ENCODE measurements around the gene RAB3IP. TPM values are rescaled to one million over a fixed set of nuclear protein-coding genes. Genes with fewer than 3 reads are reported as not detected.
A peak's percentile ranks its signal among the peaks of the same experiment; 100 is the strongest.

RAB3IP gene
- total RNA-seq (22.8 TPM), polyA plus RNA-seq (25.8 TPM)
- long read RNA-seq, donor 1: 0 reads
- long read RNA-seq, donor 2: 0 reads
- long read RNA-seq, donor 3, partial matches to known transcripts: 0 of 4 reads
- long read RNA-seq, donor 3, other reads (novel, unspliced or antisense): 0 of 4 reads
- long read RNA-seq, donor 4, partial matches to known transcripts: 0 of 2 reads
- long read RNA-seq, donor 4, other reads (novel, unspliced or antisense): 0 of 2 reads
- long read RNA-seq, donor 5, full-length matches to known transcripts: 8 of 8 reads
- long read RNA-seq, donor 5, partial matches to known transcripts: 0 of 8 reads
- long read RNA-seq, donor 5, other reads (novel, unspliced or antisense): 0 of 8 reads
- long read RNA-seq, donor 6, partial matches to known transcripts: 0 of 4 reads
- long read RNA-seq, donor 6, other reads (novel, unspliced or antisense): 0 of 4 reads
- long read RNA-seq, donor 7, partial matches to known transcripts: 0 of 1 reads
- long read RNA-seq, donor 7, other reads (novel, unspliced or antisense): 0 of 1 reads
- long read RNA-seq, donor 8, partial matches to known transcripts: 0 of 2 reads
- long read RNA-seq, donor 8, other reads (novel, unspliced or antisense): 0 of 2 reads
- long read RNA-seq, donor 9, partial matches to known transcripts: 0 of 2 reads
- long read RNA-seq, donor 9, other reads (novel, unspliced or antisense): 0 of 2 reads
- long read RNA-seq, donor 10, partial matches to known transcripts: 0 of 3 reads
- long read RNA-seq, donor 10, other reads (novel, unspliced or antisense): 0 of 3 reads

GRCh38 chr12:69738351-69739286, at the start of gene RAB3IP:
Gene RAB3IP (plus strand): TSS chr12:69738860. CDS start chr12:69755409, 16,549 bp downstream.
- H3K4me3 ChIP-seq (ENCODE audit: low read length in 2 of 2): peak within 1 kb of the TSS; percentile 65 to 86
- H3K27ac ChIP-seq (ENCODE audit: low read depth in 1 of 2, low read length in 1 of 2): peak within 1 kb of the TSS; percentile 72 to 89
- WGBS: 1% methylated on average over 110 of the region's 110 CpGs
- H3K9me3 ChIP-seq (ENCODE audit: control insufficient read depth in 2 of 2, insufficient read depth in 1 of 2, low read length in 1 of 2): no peaks in the 10 kb centered on the region
- peaks cover 2% of the 10 kb centered on the region in 2 donors for H3K27me3 ChIP-seq (ENCODE audit: control insufficient read depth in 2 of 2, insufficient read depth in 1 of 2, low read length in 1 of 2)
- DNase-seq (ENCODE audit: low read depth in 6 of 9, low spot score in 9 of 9): peak; percentile 53 to 94 (median 85)
- H3K4me1 ChIP-seq (ENCODE audit: control insufficient read depth in 2 of 2, insufficient read depth in 2 of 2, low read length in 2 of 2): peaks cover 3 to 4% of the 10 kb centered on the region in 2 donors
- H3K36me3 ChIP-seq (ENCODE audit: control insufficient read depth in 2 of 2, insufficient read depth in 2 of 2, low read length in 1 of 2): no peaks in the 10 kb centered on the region

- no peaks in the 10 kb centered on the region for H3K9me3 ChIP-seq (ENCODE audit: control insufficient read depth in 2 of 2, insufficient read depth in 1 of 2, low read length in 1 of 2)
- H3K27ac ChIP-seq (ENCODE audit: low read depth in 1 of 2, low read length in 1 of 2): no peak overlapping the region
- H3K4me1 ChIP-seq (ENCODE audit: control insufficient read depth in 2 of 2, insufficient read depth in 2 of 2, low read length in 2 of 2): peaks cover 0 to 5% of the 10 kb centered on the region in 2 donors
- H3K36me3 ChIP-seq (ENCODE audit: control insufficient read depth in 2 of 2, insufficient read depth in 2 of 2, low read length in 1 of 2): no peaks in the 10 kb centered on the region
- no peak for DNase-seq (ENCODE audit: low read depth in 6 of 9, low spot score in 9 of 9)
- no peaks in the 10 kb centered on the region for H3K27me3 ChIP-seq (ENCODE audit: control insufficient read depth in 2 of 2, insufficient read depth in 1 of 2, low read length in 1 of 2)
- WGBS: 88% methylated on average over 2 of the region's 2 CpGs
- H3K4me3 ChIP-seq (ENCODE audit: low read length in 2 of 2): no peak overlapping the region
These were observed 49.0 kb upstream of the RAB3IP start for GRCh38 chr12:69689638-69690037.

GRCh38 chr12:69694123-69694522, 44.5 kb upstream of the RAB3IP start:
- Histone ChIP-seq H3K36me3 (ENCODE audit: control insufficient read depth in 2 of 2, insufficient read depth in 2 of 2, low read length in 1 of 2) (no peaks in the 10 kb centered on the region), H3K9me3 (ENCODE audit: control insufficient read depth in 2 of 2, insufficient read depth in 1 of 2, low read length in 1 of 2) (no peaks in the 10 kb centered on the region), H3K27me3 (ENCODE audit: control insufficient read depth in 2 of 2, insufficient read depth in 1 of 2, low read length in 1 of 2) (no peaks in the 10 kb centered on the region), H3K4me1 (ENCODE audit: control insufficient read depth in 2 of 2, insufficient read depth in 2 of 2, low read length in 2 of 2) (peaks cover 0 to 2% of the 10 kb centered on the region in 2 donors), H3K4me3 (ENCODE audit: low read length in 2 of 2) (no peak overlapping the region), H3K27ac (ENCODE audit: low read depth in 1 of 2, low read length in 1 of 2) (no peak overlapping the region)
- 94% methylated on average over 7 of the region's 7 CpGs for WGBS
- no peak for DNase-seq (ENCODE audit: low read depth in 6 of 9, low spot score in 9 of 9)

GRCh38 chr12:69698054-69698453, 40.6 kb upstream of the RAB3IP start:
- H3K9me3 ChIP-seq (ENCODE audit: control insufficient read depth in 2 of 2, insufficient read depth in 1 of 2, low read length in 1 of 2): no peaks in the 10 kb centered on the region
- no peaks in the 10 kb centered on the region for H3K36me3 ChIP-seq (ENCODE audit: control insufficient read depth in 2 of 2, insufficient read depth in 2 of 2, low read length in 1 of 2)
- H3K4me1 ChIP-seq (ENCODE audit: control insufficient read depth in 2 of 2, insufficient read depth in 2 of 2, low read length in 2 of 2): no peaks in the 10 kb centered on the region
- peak overlapping the region in 1 of 2 donors; percentile 21 for H3K27ac ChIP-seq (ENCODE audit: low read depth in 1 of 2, low read length in 1 of 2)
- DNase-seq (ENCODE audit: low read depth in 6 of 9, low spot score in 9 of 9): no peak
- 97% methylated on average over 2 of the region's 2 CpGs for WGBS
- peak overlapping the region; percentile 17 to 21 for H3K4me3 ChIP-seq (ENCODE audit: low read length in 2 of 2)
- H3K27me3 ChIP-seq (ENCODE audit: control insufficient read depth in 2 of 2, insufficient read depth in 1 of 2, low read length in 1 of 2): no peaks in the 10 kb centered on the region

GRCh38 chr12:69698769-69699540, 39.7 kb upstream of the RAB3IP start, which contains the start of gene BEST3:
Gene BEST3 (minus strand): TSS chr12:69699303. CDS start chr12:69697798, 1,505 bp downstream.
- H3K4me1 ChIP-seq (ENCODE audit: control insufficient read depth in 2 of 2, insufficient read depth in 2 of 2, low read length in 2 of 2): no peaks in the 10 kb centered on the region
- peak in 4 of 9 donors; percentile 10 to 53 (median 28) for DNase-seq (ENCODE audit: low read depth in 6 of 9, low spot score in 9 of 9)
- H3K9me3 ChIP-seq (ENCODE audit: control insufficient read depth in 2 of 2, insufficient read depth in 1 of 2, low read length in 1 of 2): no peaks in the 10 kb centered on the region
- no peaks in the 10 kb centered on the region for H3K27me3 ChIP-seq (ENCODE audit: control insufficient read depth in 2 of 2, insufficient read depth in 1 of 2, low read length in 1 of 2)
- WGBS: 91% methylated on average over 12 of the region's 12 CpGs
- H3K36me3 ChIP-seq (ENCODE audit: control insufficient read depth in 2 of 2, insufficient read depth in 2 of 2, low read length in 1 of 2): no peaks in the 10 kb centered on the region
- H3K27ac ChIP-seq (ENCODE audit: low read depth in 1 of 2, low read length in 1 of 2): peak within 1 kb of the TSS in 1 of 2 donors; percentile 60
- peak within 1 kb of the TSS; percentile 23 to 32 for H3K4me3 ChIP-seq (ENCODE audit: low read length in 2 of 2)

GRCh38 chr12:69701826-69702225, 36.8 kb upstream of the RAB3IP start:
- H3K36me3 ChIP-seq (ENCODE audit: control insufficient read depth in 2 of 2, insufficient read depth in 2 of 2, low read length in 1 of 2): no peaks in the 10 kb centered on the region
- no peak overlapping the region for H3K4me3 ChIP-seq (ENCODE audit: low read length in 2 of 2)
- H3K9me3 ChIP-seq (ENCODE audit: control insufficient read depth in 2 of 2, insufficient read depth in 1 of 2, low read length in 1 of 2): no peaks in the 10 kb centered on the region
- H3K27me3 ChIP-seq (ENCODE audit: control insufficient read depth in 2 of 2, insufficient read depth in 1 of 2, low read length in 1 of 2): no peaks in the 10 kb centered on the region
- no peak overlapping the region for H3K27ac ChIP-seq (ENCODE audit: low read depth in 1 of 2, low read length in 1 of 2)
- H3K4me1 ChIP-seq (ENCODE audit: control insufficient read depth in 2 of 2, insufficient read depth in 2 of 2, low read length in 2 of 2): no peaks in the 10 kb centered on the region
- DNase-seq (ENCODE audit: low read depth in 6 of 9, low spot score in 9 of 9): no peak
- WGBS: 96% methylated on average over 3 of the region's 3 CpGs

- H3K4me1 ChIP-seq (ENCODE audit: control insufficient read depth in 2 of 2, insufficient read depth in 2 of 2, low read length in 2 of 2): no peaks in the 10 kb centered on the region
These were observed 35.5 kb upstream of the RAB3IP start for GRCh38 chr12:69703146-69703642.

GRCh38 chr12:69704357-69704756, 34.3 kb upstream of the RAB3IP start:
- no peaks in the 10 kb centered on the region for H3K27me3 ChIP-seq (ENCODE audit: control insufficient read depth in 2 of 2, insufficient read depth in 1 of 2, low read length in 1 of 2)
- no peak overlapping the region for H3K4me3 ChIP-seq (ENCODE audit: low read length in 2 of 2)
- no peak for DNase-seq (ENCODE audit: low read depth in 6 of 9, low spot score in 9 of 9)
- no peaks in the 10 kb centered on the region for H3K9me3 ChIP-seq (ENCODE audit: control insufficient read depth in 2 of 2, insufficient read depth in 1 of 2, low read length in 1 of 2)
- no peaks in the 10 kb centered on the region for H3K4me1 ChIP-seq (ENCODE audit: control insufficient read depth in 2 of 2, insufficient read depth in 2 of 2, low read length in 2 of 2)
- H3K27ac ChIP-seq (ENCODE audit: low read depth in 1 of 2, low read length in 1 of 2): no peak overlapping the region
- no peaks in the 10 kb centered on the region for H3K36me3 ChIP-seq (ENCODE audit: control insufficient read depth in 2 of 2, insufficient read depth in 2 of 2, low read length in 1 of 2)
- 3% methylated on average over 1 of the region's 1 CpG for WGBS

More at GRCh38 chr12:69703146-69703642, 35.5 kb upstream of the RAB3IP start:
- 90% methylated on average over 1 of the region's 1 CpG for WGBS
- no peaks in the 10 kb centered on the region for H3K27me3 ChIP-seq (ENCODE audit: control insufficient read depth in 2 of 2, insufficient read depth in 1 of 2, low read length in 1 of 2)
- no peaks in the 10 kb centered on the region for H3K9me3 ChIP-seq (ENCODE audit: control insufficient read depth in 2 of 2, insufficient read depth in 1 of 2, low read length in 1 of 2)
- no peak overlapping the region for H3K27ac ChIP-seq (ENCODE audit: low read depth in 1 of 2, low read length in 1 of 2)
- DNase-seq (ENCODE audit: low read depth in 6 of 9, low spot score in 9 of 9): no peak
- no peak overlapping the region for H3K4me3 ChIP-seq (ENCODE audit: low read length in 2 of 2)
- H3K36me3 ChIP-seq (ENCODE audit: control insufficient read depth in 2 of 2, insufficient read depth in 2 of 2, low read length in 1 of 2): no peaks in the 10 kb centered on the region

All from thymus (tissue), 14 donors.